HEK293 (cell line): ENCODE results near the gene LGALS3BP.

Experiments
- CTCF ChIA-PET: fragments of 350-600 bp; formaldehyde crosslinking; extraction: SDS; loops from one replicate; lab custom pipeline; 2021; ENCODE audit warnings: antibody characterized with exemption; lab: Yijun Ruan, JAX
- POLR2A ChIA-PET: fragments of 300-600 bp; formaldehyde crosslinking; extraction: SDS; loops from one replicate; lab custom pipeline; 2020; ENCODE audit warnings: antibody characterized with exemption, inconsistent platforms; lab: Yijun Ruan, JAX
- H3K27ac ChIP-seq: fragments of 200-500 bp; sonication (Bioruptor generic); 2 replicates; pipeline ENCODE4 v1.5.1; 2014; ENCODE audit warnings: low read depth, low read length, control low read depth, inconsistent platforms; ENCODE audit errors: extremely low read depth
- H3K36me3 ChIP-seq, 2 experiments: fragments of 200-500 bp in 1 of 2; sonication (Bioruptor generic) in 1 of 2; 1 replicate in 1 of 2; 2 replicates in 1 of 2; pipeline ENCODE4 v1.5.1; 2014 to 2017; ENCODE audit warnings: inconsistent platforms in 2 of 2, low read length in 2 of 2; ENCODE audit not compliant: control insufficient read depth in 2 of 2, insufficient read depth in 1 of 2
- H3K4me1 ChIP-seq: fragments of 200-500 bp; sonication (Bioruptor generic); 2 replicates; pipeline ENCODE4 v1.5.1; 2014; ENCODE audit warnings: mild to moderate bottlenecking, low read length, inconsistent platforms; ENCODE audit not compliant: control insufficient read depth, insufficient read depth
- H3K4me3 ChIP-seq: 2 replicates; pipeline ENCODE4 v1.5.1; 2011; ENCODE audit warnings: low read depth, mild to moderate bottlenecking, control low read depth, low read length, moderate library complexity
- H3K9me3 ChIP-seq: fragments of 200-500 bp; sonication (Bioruptor generic); 2 replicates; pipeline ENCODE4 v1.5.1; 2014; ENCODE audit warnings: low read depth, low read length, inconsistent platforms; ENCODE audit not compliant: control insufficient read depth, insufficient read depth
- GLIS1 ChIP-seq: fragments of 450-650 bp; formaldehyde crosslinking; IDR thresholded peaks from 2 replicates; pipeline ENCODE4 v1.5.1; 2016; ENCODE audit warnings: missing biosample characterization, missing genetic modification characterization
- IKZF3 ChIP-seq: fragments of 450-650 bp; IDR thresholded peaks from 2 replicates; pipeline ENCODE4 v1.5.0; 2018; ENCODE audit warnings: missing biosample characterization, mild to moderate bottlenecking, missing genetic modification characterization, moderate library complexity
- MEIS1 ChIP-seq: sonication (generic); formaldehyde crosslinking; IDR thresholded peaks from 2 replicates; pipeline ENCODE4 v1.8.1; 2022; ENCODE audit warnings: missing genetic modification reagents, mild to moderate bottlenecking, borderline replicate concordance
- MYNN ChIP-seq: fragments of 450-650 bp; formaldehyde crosslinking; IDR thresholded peaks from 2 replicates; pipeline ENCODE4 v1.5.1; 2016; ENCODE audit warnings: missing biosample characterization, missing genetic modification characterization, borderline replicate concordance
- ZBTB8A ChIP-seq: fragments of 450-650 bp; formaldehyde crosslinking; IDR thresholded peaks from 2 replicates; pipeline ENCODE4 v1.5.1; 2016; ENCODE audit warnings: missing biosample characterization, missing genetic modification characterization
- ZEB2 ChIP-seq: fragments of 450-650 bp; formaldehyde crosslinking; IDR thresholded peaks from 2 replicates; pipeline ENCODE4 v1.5.1; 2016; ENCODE audit warnings: missing biosample characterization, missing genetic modification characterization
- ZFHX2 ChIP-seq: fragments of 450-650 bp; formaldehyde crosslinking; conservative IDR thresholded peaks from 2 replicates; pipeline ENCODE4 v1.5.1; 2016; ENCODE audit warnings: missing biosample characterization, missing genetic modification characterization
- ZNF121 ChIP-seq: fragments of 450-650 bp; formaldehyde crosslinking; IDR thresholded peaks from 2 replicates; pipeline ENCODE4 v1.5.1; 2016; ENCODE audit warnings: missing biosample characterization, missing genetic modification characterization
- ZNF138 ChIP-seq: fragments of 450-650 bp; formaldehyde crosslinking; IDR thresholded peaks from 2 replicates; pipeline ENCODE4 v1.5.1; 2016; ENCODE audit warnings: missing biosample characterization, missing genetic modification characterization, borderline replicate concordance
- ZNF292 ChIP-seq: fragments of 450-650 bp; formaldehyde crosslinking; IDR thresholded peaks from 2 replicates; pipeline ENCODE4 v1.5.1; 2016; ENCODE audit warnings: low read depth, missing biosample characterization, missing genetic modification characterization, borderline replicate concordance
- ZNF48 ChIP-seq: fragments of 450-650 bp; formaldehyde crosslinking; IDR thresholded peaks from 2 replicates; pipeline ENCODE4 v1.5.1; 2016; ENCODE audit warnings: missing biosample characterization, missing genetic modification characterization
- ZNF488 ChIP-seq: fragments of 450-650 bp; formaldehyde crosslinking; IDR thresholded peaks from 2 replicates; pipeline ENCODE4 v1.5.1; 2016; ENCODE audit warnings: missing biosample characterization, missing genetic modification characterization
- ZNF530 ChIP-seq: fragments of 450-650 bp; formaldehyde crosslinking; IDR thresholded peaks from 2 replicates; pipeline ENCODE4 v1.5.1; 2016; ENCODE audit warnings: low read depth, missing biosample characterization, missing genetic modification characterization
- ZNF610 ChIP-seq: fragments of 450-650 bp; formaldehyde crosslinking; IDR thresholded peaks from 2 replicates; pipeline ENCODE4 v1.5.1; 2016; ENCODE audit warnings: missing biosample characterization, missing genetic modification characterization, borderline replicate concordance
- ZNF701 ChIP-seq: fragments of 450-650 bp; formaldehyde crosslinking; IDR thresholded peaks from 2 replicates; pipeline ENCODE4 v1.5.1; 2016; ENCODE audit warnings: missing biosample characterization, missing genetic modification characterization
- ZNF747 ChIP-seq: fragments of 450-650 bp; formaldehyde crosslinking; IDR thresholded peaks from 2 replicates; pipeline ENCODE4 v1.5.1; 2016; ENCODE audit warnings: missing biosample characterization, missing genetic modification characterization
- ZNF776 ChIP-seq: fragments of 450-650 bp; formaldehyde crosslinking; IDR thresholded peaks from 2 replicates; pipeline ENCODE4 v1.5.0; 2017; ENCODE audit warnings: missing biosample characterization, missing genetic modification characterization, borderline replicate concordance
- ZNF792 ChIP-seq: fragments of 450-650 bp; formaldehyde crosslinking; IDR thresholded peaks from 2 replicates; pipeline ENCODE4 v1.5.1; 2016; ENCODE audit warnings: missing biosample characterization, missing genetic modification characterization
- ZSCAN18 ChIP-seq: fragments of 450-650 bp; formaldehyde crosslinking; IDR thresholded peaks from 2 replicates; pipeline ENCODE4 v1.5.1; 2016; ENCODE audit warnings: missing biosample characterization, missing genetic modification characterization
- TF ChIP-seq, protein P1 (sequence below): fragments of 450-650 bp; formaldehyde crosslinking; IDR thresholded peaks from 2 replicates; pipeline ENCODE4 v1.5.1; 2016; ENCODE audit warnings: missing biosample characterization, missing genetic modification characterization
- TF ChIP-seq, protein P2 (sequence below): fragments of 450-650 bp; formaldehyde crosslinking; IDR thresholded peaks from 2 replicates; pipeline ENCODE4 v1.5.1; 2016; ENCODE audit warnings: missing biosample characterization, missing genetic modification characterization
- TF ChIP-seq, protein P3 (sequence below): IDR thresholded peaks from 2 replicates; pipeline ENCODE4 v1.6.1; 2011; ENCODE audit warnings: mild to moderate bottlenecking, low read depth, low read length, borderline replicate concordance
- TF ChIP-seq, protein P4 (sequence below): fragments of 450-650 bp; formaldehyde crosslinking; IDR thresholded peaks from 2 replicates; pipeline ENCODE4 v1.5.1; 2016; ENCODE audit warnings: missing biosample characterization, missing genetic modification characterization

Gene LGALS3BP

DNA sequence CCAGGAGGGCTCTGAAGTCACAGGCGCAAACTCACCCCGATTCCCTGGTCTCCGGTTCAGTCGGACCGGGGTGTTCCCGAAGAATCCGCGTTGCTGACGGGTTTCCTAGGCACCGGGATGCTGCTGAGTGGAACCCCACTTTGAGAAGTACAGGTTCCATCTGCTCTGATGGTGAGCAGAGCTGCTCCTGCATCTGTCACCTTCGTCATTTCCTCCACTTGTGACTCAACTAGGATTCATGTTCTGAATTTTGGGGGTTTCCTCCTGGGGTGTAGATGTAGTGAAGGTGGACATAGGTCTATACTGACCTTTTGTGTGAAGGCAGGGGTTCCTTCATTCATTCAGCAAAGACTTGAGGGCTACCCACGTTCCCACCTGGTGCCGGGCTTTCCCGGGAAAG lies 25.0 kb downstream of the LGALS3BP start:
- Histone ChIP-seq H3K9me3 (no peaks in the 10 kb centered on the region; the same call in 1 of the 2 replicates), H3K36me3 (no peaks in the 10 kb centered on the region), H3K27ac (no peak overlapping the region), H3K4me3 (no peak overlapping the region)
- CTCF ChIA-PET = interaction anchor here (1.4 kb wide), 1 partner anchor 17 kb away, joined by 12 read pairs; no protein-coding TSS in a partner anchor
- POLR2A ChIA-PET = interaction anchor here (0.7 to 1.2 kb wide), 2 partner anchors 8 to 29 kb away, joined by 3 read pairs; partner anchors contain the start of gene TIMP2
- TF ChIP-seq ZNF792 (no peak), ZSCAN18 (tag by site-specific recombination) (no peak), ZNF610 (tag by site-specific recombination) (no peak), ZNF488 (tag by site-specific recombination) (no peak), MEIS1 (CRISPR knock-in tag) (no peak), GLIS1 (tag by site-specific recombination) (no peak), ZFHX2 (tag by site-specific recombination) (no peak), MYNN (tag by site-specific recombination) (no peak), ZNF701 (tag by site-specific recombination) (no peak)
- TF ChIP-seq, protein P1, sequence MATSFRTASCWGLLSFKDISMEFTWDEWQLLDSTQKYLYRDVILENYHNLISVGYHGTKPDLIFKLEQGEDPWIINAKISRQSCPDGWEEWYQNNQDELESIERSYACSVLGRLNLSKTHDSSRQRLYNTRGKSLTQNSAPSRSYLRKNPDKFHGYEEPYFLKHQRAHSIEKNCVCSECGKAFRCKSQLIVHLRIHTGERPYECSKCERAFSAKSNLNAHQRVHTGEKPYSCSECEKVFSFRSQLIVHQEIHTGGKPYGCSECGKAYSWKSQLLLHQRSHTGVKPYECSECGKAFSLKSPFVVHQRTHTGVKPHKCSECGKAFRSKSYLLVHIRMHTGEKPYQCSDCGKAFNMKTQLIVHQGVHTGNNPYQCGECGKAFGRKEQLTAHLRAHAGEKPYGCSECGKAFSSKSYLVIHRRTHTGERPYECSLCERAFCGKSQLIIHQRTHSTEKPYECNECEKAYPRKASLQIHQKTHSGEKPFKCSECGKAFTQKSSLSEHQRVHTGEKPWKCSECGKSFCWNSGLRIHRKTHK (tag by site-specific recombination) = no peak
- TF ChIP-seq, protein P2, sequence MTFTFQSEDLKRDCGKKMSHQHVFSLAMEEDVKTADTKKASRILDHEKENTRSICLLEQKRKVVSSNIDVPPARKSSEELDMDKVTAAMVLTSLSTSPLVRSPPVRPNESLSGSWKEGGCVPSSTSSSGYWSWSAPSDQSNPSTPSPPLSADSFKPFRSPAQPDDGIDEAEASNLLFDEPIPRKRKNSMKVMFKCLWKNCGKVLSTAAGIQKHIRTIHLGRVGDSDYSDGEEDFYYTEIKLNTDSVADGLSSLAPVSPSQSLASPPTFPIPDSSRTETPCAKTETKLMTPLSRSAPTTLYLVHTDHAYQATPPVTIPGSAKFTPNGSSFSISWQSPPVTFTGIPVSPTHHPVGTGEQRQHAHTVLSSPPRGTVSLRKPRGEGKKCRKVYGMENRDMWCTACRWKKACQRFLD (tag by site-specific recombination) = no peak
- TF ChIP-seq, all 188 proteins: peak for 0
- no peaks in the 10 kb centered on the region for H3K4me1 ChIP-seq

GRCh38 chr17:78953356-78954350 lies 26.1 kb downstream of the LGALS3BP start:
- no peaks in the 10 kb centered on the region for H3K36me3 ChIP-seq
- H3K4me3 ChIP-seq = no peak overlapping the region
- ChIA-PET CTCF (interaction anchor here (1.0 to 1.7 kb wide), 4 partner anchors 11 to 18 kb away, joined by 5 to 12 read pairs (median 7); no protein-coding TSS in a partner anchor), POLR2A (interaction anchor here (0.6 to 0.9 kb wide), 3 partner anchors 19 to 767 kb away, joined by 3 read pairs; no protein-coding TSS in a partner anchor)
- H3K4me1 ChIP-seq = no peaks in the 10 kb centered on the region
- H3K27ac ChIP-seq = no peak overlapping the region
- no peaks in the 10 kb centered on the region; the same call in 1 of the 2 replicates for H3K9me3 ChIP-seq
- TF ChIP-seq ZNF747 (tag by site-specific recombination) (no peak), ZNF121 (no peak), ZBTB8A (tag by site-specific recombination) (no peak), ZNF530 (tag by site-specific recombination) (no peak), ZNF292 (tag by site-specific recombination) (no peak), ZNF776 (tag by site-specific recombination) (no peak), ZSCAN18 (tag by site-specific recombination) (no peak), ZNF138 (no peak), ZNF48 (tag by site-specific recombination) (no peak), ZEB2 (no peak), IKZF3 (tag by site-specific recombination) (no peak)
- TF ChIP-seq, protein P3, sequence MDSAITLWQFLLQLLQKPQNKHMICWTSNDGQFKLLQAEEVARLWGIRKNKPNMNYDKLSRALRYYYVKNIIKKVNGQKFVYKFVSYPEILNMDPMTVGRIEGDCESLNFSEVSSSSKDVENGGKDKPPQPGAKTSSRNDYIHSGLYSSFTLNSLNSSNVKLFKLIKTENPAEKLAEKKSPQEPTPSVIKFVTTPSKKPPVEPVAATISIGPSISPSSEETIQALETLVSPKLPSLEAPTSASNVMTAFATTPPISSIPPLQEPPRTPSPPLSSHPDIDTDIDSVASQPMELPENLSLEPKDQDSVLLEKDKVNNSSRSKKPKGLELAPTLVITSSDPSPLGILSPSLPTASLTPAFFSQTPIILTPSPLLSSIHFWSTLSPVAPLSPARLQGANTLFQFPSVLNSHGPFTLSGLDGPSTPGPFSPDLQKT = no peak
- TF ChIP-seq, protein P4, sequence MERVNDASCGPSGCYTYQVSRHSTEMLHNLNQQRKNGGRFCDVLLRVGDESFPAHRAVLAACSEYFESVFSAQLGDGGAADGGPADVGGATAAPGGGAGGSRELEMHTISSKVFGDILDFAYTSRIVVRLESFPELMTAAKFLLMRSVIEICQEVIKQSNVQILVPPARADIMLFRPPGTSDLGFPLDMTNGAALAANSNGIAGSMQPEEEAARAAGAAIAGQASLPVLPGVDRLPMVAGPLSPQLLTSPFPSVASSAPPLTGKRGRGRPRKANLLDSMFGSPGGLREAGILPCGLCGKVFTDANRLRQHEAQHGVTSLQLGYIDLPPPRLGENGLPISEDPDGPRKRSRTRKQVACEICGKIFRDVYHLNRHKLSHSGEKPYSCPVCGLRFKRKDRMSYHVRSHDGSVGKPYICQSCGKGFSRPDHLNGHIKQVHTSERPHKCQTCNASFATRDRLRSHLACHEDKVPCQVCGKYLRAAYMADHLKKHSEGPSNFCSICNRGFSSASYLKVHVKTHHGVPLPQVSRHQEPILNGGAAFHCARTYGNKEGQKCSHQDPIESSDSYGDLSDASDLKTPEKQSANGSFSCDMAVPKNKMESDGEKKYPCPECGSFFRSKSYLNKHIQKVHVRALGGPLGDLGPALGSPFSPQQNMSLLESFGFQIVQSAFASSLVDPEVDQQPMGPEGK (tag by site-specific recombination) = no peak
